Iris pigment epithelial cell (primary cell): Measurements from ENCODE around the gene SLC1A7.
A peak's percentile ranks its signal among the peaks of the same experiment; 100 is the strongest.

Source experiments
- DNase-seq: peaks from one replicate; pipeline ENCODE4 v3.0.0-alpha.2; 2011; ENCODE audit warnings: low read depth

SLC1A7 gene

DNA sequence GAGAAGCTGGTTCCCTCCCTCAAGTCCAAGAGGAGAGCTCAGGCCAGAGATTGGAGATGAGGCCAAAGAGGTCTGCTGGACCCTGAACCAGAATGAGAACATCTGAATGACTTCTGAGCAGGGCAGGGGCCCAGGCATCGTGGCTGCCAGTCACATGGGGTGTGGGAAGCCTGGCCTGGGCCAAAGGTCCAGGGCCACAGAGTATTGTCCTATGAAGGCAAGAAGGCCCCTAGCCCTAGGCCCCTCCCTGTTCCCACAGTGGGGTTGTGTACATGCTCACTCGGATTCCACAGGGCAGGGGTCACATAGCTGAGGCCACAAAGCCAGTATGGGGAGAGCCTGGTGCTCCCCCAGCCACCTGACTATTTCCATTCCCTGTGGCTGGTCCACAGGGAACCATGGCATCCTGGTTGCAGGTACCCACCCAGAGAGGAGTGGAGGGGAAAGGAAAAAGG lies 18.5 kb upstream of the SLC1A7 start:
- DNase-seq = peak; percentile 38

DNA sequence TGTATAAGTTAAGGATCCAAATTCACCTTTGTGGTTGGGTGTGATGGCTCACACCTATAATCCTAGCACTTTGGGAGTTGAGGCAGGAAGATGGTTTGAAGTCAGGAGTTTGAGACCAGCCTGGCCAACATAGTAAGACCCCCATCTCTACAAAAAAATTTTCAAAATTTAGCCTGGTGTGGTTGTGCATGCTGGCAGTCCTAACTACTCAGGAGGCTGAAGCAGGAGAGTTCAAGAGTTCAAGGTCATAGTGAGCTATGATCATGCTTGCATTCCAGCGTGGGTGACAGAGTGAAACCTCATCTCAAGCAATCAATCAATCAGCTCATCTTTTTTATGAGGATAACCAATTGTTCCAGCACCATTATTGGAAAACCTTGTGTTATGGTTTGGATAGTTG lies 16.5 kb upstream of the SLC1A7 start:
- no peak for DNase-seq

DNA sequence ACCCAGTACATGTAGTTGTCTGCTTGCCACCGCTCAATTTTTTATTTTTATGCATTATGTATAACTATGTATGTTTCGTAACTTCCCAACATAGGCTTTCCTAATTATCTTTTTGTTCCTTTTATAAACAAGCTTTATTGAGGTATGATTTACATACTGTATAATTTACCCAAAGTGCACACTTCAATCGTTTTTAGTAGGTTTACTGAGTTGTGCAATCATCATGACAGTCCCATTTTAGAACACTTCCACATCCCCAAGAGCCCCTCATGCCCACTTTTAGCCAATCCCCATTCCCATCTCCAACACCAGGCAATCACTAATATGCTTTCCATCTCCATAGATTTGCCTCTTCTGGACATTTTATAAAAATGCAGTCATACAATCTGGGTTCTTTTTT lies 14.3 kb upstream of the SLC1A7 start:
- no peak for DNase-seq

DNA sequence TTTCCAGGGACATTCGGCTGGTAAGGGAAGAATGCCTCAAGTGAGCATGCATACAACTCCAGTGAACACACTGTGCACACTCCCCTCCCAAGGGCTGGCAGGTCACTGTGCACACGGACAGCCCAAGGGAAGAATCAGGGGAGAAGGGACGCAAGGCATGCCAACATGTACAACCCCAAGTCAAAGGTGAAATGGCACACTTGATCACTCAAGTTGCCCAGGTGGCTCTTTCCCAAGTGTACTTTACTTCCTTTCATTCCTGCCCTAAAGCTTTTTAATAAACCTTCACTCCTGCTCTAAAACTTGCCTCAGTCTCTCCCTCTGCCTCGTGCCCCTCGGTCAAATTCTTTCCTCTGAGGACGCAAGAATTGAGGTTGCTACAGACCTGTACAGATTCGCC lies 13.5 kb upstream of the SLC1A7 start:
- no peak for DNase-seq

DNA sequence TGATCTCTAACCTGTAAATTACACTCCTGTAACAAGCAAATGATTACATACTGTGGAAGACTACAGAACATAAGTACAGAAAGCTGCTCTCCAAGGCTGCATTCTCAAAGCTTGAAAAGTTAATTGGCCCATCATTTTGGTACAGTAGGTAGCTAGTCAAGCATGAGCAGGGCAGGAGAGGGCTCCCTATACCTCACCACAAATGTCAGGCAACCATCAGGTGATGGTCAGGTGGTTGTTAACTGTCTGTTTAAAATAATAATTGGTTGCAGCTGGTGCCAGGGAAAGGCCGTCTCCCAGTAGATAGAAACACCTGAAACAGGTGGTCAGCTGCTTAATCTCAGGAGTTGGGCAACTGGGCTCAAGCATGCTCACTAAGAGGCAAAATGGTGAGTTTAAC lies 13.1 kb upstream of the SLC1A7 start:
- no peak for DNase-seq

DNA sequence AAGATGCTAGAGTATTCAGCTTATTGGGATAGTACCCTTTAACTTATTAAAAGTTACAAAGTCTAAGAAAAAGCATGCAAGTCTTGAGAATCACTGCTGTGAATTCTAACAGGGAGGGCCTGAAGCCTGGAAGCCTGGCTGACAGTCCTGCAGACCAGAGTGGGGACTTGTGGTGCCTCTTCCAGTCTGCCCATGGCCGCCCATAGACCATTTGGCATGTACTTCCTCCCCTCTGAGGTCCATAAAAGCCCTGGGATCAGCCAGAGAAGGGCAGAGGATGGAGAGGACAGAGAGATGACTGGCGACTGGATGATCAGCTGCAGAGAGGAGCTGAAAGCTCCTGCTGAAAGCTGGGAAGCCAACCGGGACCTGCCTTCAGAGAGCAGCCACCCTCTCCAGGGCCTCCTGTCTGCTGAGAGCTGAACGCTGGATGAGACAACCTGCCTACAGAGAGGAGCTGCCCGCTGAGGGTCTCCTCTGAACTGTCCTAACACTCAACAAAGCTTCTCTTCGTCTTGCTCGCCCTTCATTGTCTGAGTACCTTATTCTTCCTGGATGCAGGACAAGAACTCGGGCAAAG lies 12.5 kb upstream of the SLC1A7 start:
- DNase-seq = no peak

DNA sequence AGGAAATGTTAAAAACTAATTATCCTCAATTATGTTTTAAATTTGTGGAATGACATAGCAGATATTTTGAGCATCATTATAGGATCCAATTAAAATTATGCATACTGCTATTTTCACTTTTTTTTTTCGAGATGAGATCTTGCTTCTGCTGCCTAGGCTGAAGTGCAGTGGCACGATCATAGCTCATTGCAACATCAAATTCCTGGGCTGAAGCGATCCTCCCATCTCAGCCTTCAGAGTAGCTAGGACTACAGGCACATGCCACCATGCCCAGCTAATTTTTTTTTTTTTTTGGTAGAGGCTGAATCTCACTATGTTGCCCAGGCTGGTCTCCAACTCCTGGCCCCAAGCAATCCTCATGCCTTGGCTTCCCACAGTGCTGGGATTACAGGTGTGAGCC lies 11.3 kb upstream of the SLC1A7 start:
- peak; percentile 45 for DNase-seq

DNA sequence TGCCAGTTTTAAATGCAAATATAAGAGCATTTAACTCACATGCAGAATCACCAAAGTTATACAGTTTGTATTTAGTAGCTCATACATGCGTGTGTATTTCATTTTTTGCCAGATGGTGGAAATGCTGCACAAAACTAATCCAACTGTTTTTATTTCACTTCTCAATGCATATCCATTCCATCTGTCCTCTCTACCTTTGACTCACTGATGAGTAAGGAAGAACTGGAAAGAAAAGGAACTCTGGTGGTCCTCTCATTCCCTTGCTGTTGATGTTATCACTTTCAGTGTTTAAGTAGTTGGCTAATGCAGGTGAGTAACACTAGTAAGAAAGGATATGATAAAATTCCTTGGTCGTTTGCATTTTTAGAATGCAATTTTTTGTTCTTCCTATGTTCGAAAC lies 5.7 kb upstream of the SLC1A7 start:
- DNase-seq = peak; percentile 74

DNA sequence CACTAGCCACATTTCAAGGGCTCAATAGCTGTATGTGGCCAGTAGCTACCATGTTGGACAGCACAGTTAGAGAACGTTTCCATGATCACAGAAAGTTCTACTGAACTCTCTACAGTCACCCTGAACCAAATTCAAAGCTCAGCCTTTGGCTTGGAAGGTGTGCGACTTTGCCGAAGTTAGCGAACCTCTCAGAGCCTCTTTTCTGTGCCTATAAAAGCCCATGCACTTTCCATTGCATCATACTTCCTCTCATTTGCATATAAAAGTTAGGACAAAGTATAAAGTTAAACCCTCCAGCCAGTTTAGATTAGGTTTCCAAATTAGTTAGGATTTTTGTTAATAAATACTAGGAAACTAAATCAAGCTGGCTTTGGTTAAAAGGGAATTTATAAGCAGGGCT lies 4.7 kb upstream of the SLC1A7 start:
- no peak for DNase-seq

DNA sequence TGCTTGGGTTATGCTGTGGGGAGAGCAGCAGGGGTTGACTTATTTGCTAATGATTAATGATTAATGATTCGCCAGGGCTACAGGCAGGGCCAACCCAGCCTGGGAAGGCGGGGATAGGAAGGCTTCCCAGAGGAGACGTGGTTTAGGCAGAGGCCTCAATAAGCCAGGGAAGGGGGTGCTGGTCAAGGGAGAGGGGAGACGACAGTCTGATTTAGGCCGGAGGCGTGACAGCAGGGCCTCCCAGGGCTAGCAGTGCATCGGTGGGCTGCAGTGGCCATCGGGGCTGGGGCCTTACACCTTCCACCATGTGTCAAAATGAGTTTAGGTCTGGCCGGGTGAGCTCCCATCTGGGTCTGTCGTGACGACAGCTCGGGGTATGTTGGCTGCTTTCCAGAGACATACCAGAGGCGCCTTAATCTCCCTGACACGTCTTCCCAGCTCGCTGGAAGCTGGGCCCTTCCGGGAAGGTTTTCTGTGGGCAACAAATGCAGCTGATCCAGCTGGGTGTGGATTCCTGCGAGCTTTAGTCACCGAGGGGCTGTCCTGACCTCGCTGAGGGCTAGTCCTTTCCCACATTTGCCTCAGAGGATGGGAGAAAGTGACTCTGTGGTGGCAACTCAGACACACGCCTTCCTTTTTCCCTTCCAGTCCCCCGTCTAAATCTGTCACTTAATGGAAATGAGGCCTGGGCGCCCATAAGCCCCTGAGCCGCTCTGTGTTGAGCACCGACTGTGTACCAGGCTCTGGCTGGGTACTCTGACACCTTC lies 3.7 kb upstream of the SLC1A7 start:
- DNase-seq = peak; percentile 100

DNA sequence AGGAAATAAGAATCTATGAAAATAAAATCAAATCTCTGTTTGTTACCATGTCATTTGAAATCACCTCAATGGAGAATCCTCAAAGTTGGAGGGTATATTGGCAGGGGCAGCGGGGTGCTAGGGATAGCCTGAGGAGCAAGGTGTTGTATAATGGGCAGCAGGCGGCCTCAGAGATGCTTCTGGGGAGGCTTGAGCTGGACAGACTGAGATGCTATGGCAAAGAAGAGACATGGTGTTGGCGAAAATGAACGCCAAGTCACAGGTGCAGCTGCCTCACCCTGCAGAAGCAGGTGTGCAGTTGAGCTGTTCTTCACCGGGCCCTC lies 3.1 kb upstream of the SLC1A7 start:
- no peak for DNase-seq

DNA sequence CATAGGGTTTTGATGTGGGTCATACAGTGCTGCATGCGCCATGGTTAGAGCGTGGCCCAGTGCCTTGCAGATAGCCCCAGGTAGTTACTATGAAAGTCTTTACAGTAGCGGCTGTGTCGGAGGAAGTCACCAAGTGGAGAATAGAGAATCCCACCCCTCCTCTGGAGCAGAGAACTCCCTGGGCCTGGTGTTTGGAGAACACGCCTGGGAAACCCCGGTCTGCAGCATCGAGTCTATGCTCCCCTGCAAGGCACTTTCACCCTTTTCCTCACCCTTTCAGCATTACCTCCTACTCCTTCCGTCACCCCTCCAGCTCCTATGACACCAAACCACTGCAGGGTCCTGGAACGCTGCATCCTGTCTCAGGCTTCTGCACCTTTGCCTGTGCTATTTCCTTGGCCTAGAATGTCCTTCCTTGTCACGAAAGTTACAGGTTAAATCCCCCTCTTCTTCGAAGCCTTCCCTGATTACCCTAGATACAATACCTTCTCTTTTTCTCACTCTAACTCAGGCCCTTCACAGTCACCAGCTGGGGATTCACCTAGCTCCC lies 2.7 kb upstream of the SLC1A7 start:
- no peak for DNase-seq

DNA sequence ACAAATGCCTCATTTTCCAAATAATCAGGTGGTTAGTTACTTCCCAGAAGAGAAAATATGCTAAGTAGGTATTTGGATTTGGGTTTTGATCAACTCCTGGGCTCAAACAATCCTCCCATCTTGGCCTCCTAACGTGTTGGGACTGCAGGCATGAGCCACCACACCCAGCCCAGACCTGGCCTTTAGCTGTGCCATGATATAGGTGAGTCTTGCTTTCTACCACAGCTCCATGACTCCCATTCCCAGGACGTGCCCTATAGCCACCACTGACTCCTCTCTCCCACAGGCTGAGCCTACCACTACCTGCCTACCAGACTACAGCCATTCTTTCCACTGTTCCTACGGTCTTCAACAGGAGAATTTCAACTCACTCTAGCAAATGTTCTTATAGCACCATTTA lies 1.8 kb upstream of the SLC1A7 start:
- no peak for DNase-seq

DNA sequence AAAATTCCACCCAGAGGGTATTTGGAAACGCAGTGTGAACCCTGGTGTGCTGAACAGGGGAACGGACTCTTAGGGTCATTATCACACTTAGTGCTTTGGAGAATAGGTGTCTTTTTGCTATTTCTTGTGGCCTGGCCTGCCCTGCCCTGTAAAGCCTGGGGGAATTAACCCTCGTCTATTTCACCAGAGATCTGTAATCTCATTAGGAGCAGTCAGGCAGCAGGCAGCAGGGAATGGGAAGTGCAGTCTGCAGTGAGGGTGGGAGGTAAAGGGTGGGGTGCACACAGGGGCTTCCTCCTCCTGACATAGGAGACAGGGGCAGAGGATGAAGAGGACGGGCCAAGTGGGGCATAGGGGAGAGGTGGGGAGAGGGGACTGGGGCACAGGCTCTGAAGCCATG lies 1.1 kb upstream of the SLC1A7 start:
- no peak for DNase-seq

DNA sequence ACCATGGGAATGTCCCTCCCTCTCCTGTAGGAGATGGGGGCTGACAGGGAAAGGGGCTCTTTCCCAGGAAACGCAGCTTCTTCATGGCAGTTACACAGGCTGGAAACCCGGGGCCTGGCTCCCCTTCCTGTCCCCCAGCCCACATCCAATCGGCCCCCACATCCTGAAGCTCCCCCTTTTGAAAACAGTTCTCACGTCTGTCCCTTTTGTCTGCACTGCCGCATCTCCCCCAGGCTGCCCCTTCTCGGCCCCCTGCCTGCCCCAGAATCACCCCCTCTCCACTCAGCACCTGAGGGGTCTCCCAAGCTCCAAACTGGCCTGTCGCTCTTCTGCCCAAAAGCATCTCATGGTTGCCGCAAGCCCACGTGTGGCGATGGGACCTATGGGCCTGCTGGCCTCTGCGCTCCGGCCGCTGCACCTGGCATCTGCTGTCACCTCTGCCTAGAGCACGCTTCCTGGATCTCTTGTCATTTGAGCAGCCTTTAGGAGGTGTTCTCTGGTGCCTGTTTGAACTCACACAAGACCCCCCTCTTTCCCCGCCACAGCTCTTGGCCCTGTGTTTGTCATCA lies 867 bp downstream of the SLC1A7 start:
- DNase-seq = no peak

DNA sequence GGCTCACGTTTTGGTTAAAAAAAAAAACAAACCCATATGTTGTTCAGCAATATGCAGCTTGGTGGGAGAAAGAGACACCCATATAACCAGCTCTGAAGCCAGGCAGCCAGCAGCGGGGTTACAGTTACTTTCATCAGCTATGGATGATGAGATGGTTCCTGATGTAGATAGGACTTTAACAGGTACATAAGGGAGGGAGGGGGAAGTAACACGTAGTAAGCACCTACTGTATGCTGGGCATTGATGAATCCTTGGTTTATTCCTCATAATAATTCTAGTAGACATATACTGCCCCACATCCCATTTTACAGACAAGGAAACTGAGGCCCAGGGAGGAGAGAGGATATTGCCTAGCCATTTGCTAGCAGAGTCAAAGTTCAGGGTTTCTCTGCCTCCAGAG lies 2.0 kb downstream of the SLC1A7 start:
- no peak for DNase-seq

DNA sequence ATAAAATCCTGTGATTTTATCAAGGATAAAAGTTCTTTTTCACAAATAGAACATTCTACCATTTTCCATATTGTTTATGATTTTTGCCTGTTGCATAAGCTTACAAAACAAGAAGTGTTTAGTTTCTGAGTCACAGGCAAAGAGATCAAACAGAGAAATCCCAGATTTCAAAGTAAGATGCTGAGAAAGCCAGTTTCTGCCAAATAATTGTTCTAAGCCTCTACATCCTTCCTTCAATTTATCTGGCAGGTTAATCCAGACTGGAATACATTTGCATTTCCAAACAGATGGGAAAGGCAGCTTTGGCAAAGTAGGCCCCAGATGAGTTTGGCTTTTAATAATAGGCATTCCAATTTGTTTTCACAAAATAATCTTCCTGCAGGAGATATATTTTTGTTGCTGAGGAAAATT lies 2.5 kb downstream of the SLC1A7 start:
- peak; percentile 89 for DNase-seq

DNA sequence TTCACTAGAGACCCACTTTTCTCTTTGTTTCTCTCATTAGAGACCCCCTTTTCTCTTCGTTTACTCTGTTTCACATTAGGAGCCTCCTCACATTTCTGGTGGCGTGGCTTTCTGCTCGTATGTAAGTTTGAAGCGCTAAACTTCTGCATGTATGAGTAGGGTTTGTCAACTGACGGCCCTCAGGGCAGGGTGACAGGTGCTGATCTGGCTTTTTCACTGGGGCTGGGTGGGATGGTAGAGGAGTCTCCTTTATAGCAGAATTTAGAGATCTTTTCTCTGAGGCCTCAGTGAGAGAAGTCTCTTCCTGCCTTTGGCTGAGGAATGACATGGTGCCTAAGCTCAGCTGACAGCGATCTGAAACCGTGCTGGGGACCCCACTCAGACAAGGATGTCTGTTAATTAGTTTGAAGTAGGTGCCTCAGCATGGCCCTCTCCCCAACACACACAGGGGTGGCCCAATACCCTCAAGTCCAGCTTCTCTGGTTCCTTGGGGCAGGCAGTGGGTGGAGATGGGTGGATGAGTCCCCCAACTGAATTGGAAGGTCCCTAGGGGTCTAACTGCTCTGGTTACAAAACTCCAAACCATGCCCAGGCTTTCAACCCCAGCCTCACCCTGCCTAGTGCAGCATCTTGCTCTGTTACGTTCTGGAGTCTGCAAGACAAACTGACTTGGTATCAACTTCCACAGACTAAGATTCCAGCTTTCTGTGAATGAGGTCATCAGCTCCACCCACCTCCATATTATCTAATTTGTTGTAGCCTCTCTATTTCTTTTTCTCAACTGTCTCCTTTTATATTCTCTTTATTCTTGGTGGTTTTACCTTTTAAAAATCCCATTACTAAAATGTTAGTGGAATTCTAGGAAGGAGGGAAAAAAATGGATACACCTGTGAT lies 3.2 kb downstream of the SLC1A7 start:
- peak; percentile 52 for DNase-seq

DNA sequence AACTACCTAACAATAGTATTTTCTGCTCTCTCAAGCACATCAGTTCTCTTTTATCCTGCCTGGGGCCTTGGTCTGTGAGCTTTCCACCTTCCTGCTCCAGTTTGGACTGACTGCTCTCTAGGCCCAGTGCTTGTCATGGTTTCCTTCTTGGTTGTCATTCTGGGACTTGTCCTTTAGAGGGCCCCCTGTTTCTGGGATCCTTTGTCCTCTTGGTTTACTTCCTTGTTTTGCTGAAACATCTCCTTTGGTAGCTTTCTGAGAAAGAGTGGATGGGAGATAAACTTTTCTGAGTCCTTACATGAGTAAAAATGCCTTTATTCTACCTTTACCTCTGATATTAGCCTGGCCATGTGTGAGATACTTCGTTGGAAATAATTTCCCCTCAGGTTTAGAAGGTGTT lies 4.7 kb downstream of the SLC1A7 start:
- DNase-seq = no peak

DNA sequence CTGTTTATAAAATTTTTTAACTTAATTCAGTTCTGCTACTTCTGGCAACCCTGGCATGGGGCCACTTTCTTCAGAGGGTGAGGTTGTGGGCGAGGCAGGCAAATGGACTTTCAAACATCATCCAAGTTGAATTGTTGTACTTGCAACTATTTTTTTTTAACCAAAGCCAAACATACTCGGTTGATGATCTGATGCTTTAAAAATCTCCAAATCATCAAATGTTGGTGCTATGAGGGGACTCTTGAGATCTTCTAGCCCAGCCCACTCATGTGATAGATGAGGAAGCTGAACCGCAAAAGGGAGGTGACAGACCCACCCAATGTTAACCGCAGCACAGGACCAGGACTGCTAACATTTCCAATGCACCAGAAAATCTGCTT lies 6.7 kb downstream of the SLC1A7 start:
- DNase-seq = peak; percentile 70

DNA sequence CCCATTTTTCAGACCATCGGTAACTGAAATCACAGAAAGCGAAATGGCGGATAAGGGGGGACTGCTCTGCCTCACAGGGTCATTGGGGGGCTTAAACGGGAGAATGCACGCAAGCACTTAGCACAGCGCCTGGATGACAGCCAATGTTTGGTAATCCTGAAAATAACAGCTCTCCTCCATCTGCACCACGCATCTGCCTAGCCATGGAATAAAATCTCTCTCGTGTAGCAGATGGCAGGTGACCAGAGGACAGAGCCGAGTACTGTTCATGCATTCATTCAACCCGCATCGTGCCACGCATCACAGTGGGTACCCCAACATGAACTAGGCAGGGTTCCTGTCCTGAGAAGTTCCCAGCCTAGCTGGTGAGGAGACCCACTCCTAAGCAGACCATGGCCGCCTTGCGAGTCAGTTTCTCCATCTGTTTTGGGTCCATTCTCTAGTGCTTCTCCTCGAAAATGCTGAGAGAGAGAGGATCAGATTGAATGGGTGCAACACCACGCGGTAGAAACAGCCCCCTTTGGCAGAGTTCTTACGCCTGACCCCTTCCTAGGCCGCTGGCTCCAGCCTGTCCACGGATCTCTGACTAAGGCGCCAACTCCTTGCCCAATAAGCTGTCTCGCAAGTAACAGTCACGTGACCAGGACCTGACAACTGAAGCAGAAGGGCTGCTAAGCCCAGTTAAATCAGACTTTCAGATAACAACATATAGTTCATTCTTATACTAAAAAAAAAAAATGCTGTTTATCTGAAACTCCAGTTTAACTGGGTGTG lies 7.3 kb downstream of the SLC1A7 start:
- DNase-seq = peak; percentile 56

DNA sequence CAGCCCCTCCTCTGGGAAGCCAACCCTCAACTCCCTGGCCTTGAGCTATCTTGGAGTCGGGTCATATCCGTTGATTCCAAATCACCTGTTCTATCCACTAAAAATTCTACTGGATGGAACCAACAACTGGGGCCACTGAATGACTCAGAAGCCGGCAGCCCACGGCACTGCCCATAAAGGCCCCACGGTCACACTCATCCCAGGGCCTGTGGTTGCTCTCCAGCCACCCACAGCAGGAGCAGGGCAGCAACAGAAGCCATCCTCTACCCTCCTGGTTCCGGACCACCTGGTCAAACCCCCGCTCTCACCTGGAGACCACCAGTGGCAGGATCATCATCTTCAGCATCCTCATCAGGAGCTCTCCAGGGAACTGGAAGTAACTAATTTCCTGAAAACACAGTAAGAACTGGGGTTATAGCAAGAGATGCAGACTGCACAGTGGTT lies 8.4 kb downstream of the SLC1A7 start:
- no peak for DNase-seq
